GM19372 (cell line): ENCODE measurements around the gene GPX2.

Experiments used
- ATAC-seq: cut with Tn5 transposase; IDR thresholded peaks from one replicate; pipeline ENCODE4 v1.9.1; 2021; ENCODE audit warnings: mild to moderate bottlenecking, low read depth, moderate library complexity; ENCODE audit not compliant: unreplicated experiment

The GPX2 gene

DNA sequence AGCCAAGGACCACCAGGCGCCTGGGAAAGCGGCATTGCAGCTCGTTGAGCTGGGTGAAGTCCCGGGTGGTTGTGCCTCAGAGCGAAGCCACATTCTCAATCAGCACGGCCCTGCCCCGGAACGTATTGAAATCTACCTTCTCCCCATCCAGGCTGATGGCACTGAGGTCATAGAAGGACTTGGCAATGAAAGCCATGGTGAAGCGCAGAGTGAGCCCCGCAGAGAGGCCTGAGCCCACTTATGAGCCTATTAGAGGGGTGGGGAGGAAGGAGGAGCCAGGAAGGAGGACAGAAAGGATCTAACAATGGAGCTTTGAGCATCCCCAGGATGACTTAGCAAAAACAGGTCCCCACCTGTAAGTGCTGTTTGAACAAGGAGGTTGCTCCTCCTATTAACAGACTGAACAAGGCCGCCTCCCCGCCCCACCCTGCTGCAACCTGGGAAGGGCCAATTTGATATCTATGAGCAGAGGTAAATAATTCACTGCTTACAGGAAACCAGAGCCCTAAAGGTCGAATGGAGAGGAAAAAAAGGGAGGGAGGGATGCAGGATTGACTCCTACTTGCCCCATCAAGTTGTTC lies at the start of gene GPX2:
GPX2 (minus strand) TSS at position 215 of the 581 bp plus-strand sequence; CDS start at position 196, 19 bp downstream.
- ATAC-seq, result no peak

DNA sequence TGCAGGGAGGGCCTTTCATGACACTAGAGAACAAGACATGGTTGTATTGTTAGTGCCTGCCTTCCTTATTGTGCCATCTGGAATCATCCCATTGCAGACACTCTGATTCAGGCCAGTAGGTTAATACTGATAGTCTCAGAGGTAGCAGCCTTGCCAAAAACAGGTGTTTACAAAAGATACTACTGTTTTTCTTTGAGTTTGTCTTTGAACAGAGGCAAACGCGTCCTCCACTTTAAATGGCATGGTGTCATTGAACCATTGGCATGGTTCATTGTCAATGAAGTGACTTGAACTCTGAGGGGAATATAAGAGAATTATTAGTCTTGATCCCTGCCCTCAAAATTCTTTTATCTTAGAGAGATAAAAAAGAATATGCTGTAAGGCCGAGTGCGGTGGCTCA lies 48.4 kb upstream of the GPX2 start:
- no peak for ATAC-seq

DNA sequence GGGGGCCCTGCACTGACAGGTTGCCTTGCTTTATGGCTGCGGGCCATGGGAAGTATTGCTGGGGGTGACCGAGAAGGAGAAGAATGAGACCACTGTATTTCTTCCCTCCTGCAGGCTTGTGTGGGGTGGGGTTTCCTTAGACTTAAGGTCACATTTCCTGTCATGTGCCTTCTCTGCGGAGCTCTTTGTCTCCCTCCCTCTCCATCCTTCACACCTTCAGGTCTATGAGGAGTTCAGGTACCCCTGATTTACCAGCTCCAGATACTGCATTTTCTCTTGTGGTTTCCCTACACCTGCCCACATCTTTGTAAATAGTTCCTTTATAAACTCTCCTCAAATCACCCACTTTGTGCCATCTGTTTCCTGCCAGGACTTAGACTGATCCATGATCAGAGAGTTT lies 47.8 kb upstream of the GPX2 start:
- ATAC-seq, result no peak

- no peak for ATAC-seq
These were observed 44.9 kb upstream of the GPX2 start for GRCh38 chr14:64987438-64987767.

- ATAC-seq, result peak; percentile 92
These were observed 44.3 kb upstream of the GPX2 start, which contains the start of gene FNTB for GRCh38 chr14:64986648-64987437. Gene FNTB (plus strand): TSS chr14:64986895. CDS start chr14:64986954, 59 bp downstream.

- no peak for ATAC-seq
These were observed 41.1 kb upstream of the GPX2 start for GRCh38 chr14:64983439-64984310.

- no peak for ATAC-seq
These were observed 37.0 kb upstream of the GPX2 start for GRCh38 chr14:64979336-64980074.

GRCh38 chr14:64974563-64974962 lies 32.0 kb upstream of the GPX2 start:
- ATAC-seq, result no peak

DNA sequence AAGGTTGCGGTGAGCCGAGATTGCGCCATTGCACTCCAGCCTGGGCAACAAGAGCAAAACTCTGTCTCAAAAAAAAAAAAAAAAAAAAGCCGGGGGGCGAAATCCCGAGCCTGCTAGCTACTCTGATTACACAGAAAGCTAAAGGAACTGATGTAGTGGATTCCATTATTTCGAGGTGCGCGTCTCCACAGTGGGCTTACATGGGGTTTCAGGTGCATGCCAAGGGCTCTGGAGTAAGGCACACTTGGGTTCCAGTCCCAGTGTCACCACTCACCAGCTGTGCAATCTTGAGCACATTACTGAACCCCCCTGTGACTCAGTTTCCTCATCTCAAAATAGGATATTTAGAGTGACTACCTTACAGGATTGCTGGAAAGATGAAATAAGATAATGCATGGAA lies 31.3 kb upstream of the GPX2 start:
- no peak for ATAC-seq

GRCh38 chr14:64973026-64973442 lies 30.5 kb upstream of the GPX2 start:
- ATAC-seq, result no peak

- ATAC-seq, result no peak
These were observed 29.6 kb upstream of the GPX2 start, which contains the start of gene RAB15 for GRCh38 chr14:64971943-64972791. Gene RAB15 (minus strand): TSS chr14:64972336. CDS start chr14:64972076, 260 bp downstream.

DNA sequence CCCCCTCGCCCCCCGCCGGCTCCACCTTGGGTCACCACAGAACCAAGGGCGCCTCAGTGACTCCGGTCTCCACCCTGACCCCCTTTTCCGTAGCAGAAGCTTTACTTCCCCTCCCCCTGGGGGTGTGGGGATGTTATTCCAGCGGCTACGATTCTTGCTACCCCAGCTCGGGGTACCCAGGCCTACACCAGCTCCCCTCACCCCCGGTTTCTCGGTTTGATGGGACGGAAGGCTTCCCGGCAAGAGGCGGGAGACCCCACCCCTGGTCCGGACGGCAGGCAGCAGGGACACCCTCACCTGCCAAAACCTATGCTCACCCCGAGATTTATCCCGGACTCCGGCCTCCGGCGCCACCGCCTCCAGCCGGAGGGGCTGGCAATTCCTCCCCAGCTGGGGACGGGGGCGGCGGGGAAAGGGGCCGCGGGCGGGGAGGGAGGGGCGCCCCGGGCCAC lies 29.0 kb upstream of the GPX2 start:
- ATAC-seq, result no peak

DNA sequence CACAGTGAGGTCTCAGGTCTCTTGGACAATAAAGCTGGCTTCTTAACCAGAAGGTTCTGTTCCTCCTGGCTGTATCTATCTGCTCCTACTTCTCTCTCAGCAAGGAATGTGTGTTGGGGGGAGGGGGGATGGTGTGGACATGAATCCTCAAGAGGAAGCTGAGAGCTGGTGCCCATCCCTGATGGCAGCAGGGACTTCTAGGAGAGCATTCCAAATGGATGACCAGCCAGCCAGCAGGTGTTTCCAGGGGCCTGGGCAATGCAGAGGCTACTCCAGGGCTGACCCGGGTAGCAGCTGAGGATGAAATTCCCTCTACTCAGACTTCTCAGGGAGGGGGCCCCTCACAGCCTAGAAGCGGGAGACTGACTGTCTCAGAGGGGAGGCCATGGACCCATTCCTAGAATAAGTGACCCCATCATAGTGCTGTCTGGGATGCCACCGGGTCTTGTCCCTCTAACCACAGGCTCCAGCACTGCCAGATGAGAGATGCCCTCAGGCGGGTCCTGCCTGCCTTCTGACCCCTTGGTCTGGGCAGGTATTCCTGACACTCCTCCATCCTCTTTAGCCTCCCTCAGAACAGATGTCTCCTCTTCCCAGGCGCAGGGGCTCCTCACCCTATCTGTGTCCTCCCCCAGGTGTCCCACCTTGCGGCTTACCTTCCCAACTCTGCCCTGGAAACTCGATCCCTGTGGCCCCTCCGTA lies 28.4 kb upstream of the GPX2 start:
- ATAC-seq, result no peak

DNA sequence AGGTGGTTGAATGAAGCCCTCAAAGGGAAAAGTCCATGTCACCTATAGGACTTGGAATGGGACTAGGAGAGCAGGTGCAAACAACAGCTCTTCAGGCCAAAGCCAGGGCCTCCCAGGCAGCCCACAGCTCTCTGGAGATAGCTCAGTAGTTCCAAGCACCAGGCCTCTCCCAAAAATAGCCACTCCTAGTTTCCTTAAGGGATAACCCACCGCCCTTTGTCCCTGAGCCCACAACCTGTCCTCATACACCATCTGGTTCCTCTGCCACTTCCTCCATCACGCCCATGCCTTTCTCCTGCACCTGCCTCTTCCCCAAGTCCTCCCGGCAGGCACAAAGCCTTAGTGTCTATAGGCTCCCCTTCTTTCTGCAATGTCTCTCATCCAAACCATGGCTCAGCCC lies 27.5 kb upstream of the GPX2 start:
- ATAC-seq, result no peak

DNA sequence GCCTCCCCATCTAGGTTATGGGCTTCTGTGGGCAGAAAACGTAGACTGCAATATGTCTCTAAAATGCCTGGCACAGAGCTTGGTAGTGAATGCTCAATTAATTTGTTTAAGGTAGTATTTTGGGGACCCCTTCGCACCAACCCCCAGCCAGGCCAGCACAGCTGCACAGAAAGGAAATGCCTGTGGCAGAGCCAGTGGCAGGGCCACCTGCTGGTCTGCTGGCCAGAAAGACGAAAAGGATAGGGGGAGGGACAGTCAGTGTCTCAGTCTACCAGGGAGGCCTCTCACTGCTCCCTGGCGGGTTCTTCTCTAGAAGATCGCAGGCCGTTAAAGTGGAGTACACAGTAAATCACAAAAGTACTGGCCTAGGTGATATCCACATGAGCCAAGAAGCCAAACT lies 26.1 kb upstream of the GPX2 start:
- ATAC-seq, result no peak

DNA sequence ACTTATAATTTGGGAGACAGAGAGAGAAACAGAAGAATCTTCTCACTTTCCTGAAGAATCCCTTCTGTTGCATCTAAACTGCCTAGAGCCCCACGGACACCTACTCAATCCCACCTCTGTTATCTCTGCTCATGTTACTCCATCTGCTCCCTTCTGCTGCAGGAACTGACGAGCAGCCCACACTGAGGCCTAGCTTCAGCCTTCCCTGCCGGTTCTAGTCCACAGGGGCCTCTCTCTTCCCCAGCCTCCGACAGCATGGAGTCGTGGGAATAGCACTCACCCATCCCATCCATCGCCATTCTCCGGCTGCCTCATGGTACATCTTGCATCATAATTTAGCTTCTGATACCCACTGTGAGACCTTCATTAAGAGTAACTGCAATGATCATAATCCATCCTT lies 25.6 kb upstream of the GPX2 start:
- no peak for ATAC-seq

- ATAC-seq, result no peak
These were observed 24.4 kb upstream of the GPX2 start for GRCh38 chr14:64966976-64967375.

DNA sequence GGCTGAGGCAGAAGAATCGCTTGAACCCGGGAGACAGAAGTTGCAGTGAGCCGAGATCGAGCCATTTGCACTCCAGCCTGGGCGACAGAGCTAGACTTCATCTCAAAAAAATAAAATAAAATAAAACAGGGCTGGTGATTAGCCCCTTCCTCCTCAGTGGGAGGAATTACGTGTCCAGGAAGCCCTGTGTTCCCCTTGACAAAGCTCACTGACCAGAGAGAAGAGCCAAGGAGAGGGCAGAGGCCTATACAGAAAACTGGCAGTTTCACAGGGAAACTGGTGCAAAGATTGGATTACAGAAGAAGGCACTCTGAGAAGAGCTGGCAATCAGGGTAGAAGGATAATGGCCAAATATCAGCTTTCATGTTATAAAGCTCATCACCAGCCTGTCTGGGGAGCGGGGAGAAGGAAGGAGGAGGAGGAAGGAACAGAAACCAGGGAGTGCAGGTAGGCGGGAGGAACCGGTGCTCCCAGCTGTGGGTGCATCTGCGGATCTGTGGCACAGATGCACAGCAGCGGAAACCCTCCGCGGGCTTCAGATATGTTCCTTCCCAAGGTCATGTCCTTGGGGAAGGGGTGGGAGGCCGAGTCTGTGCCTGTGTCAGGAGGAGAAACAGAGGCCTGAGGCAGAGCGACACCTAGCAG lies 22.9 kb upstream of the GPX2 start:
- no peak for ATAC-seq
